Heart left ventricle (tissue), 13 donors: ENCODE data around the gene PCBP3.

Experiments
- CTCF ChIP-seq, 12 donors: fragments of 200-600 bp; sonication (generic) in 4 of 12; IDR thresholded peaks; one replicate each; pipeline versions ENCODE4 v1.5.0 to v1.8.0; 2018 to 2022; ENCODE audit warnings: antibody characterized with exemption in 12 of 12, mild to moderate bottlenecking in 5 of 12
- POLR2A ChIP-seq, 2 donors: fragments of 450-650 bp; IDR thresholded peaks; one replicate each; pipeline ENCODE4 v1.6.1; 2017; ENCODE audit warnings: antibody characterized with exemption in 2 of 2, mild to moderate bottlenecking in 2 of 2, moderate library complexity in 2 of 2
- donor health status: ischemic (EF 13 %, LVEDD 7.1; RV severe dilation, severe dysfunction).
- donor health status: DM: no; HTN: yes; CAD: no.
- donor health status: DM: no; HTN: no; CAD: no.
- donor health status: ischemic (EF 25% LVEDD 6.9; RV normal size, moderate dysfunction).
- donor health status: ischemic (EF 25% LVEDD 5.7; RV mildly dilated, moderate dysfunction).
- donor health status: ischemic (EF 35%, LVEDD 5.7; RV mildly dilated, moderate dysfunction).
- donor health status: nonischemic (EF 11% LVEDD 7.7; RV severe dilation, severe dysfunction).
- donor health status: DM: yes; HTN: yes; CAD: no.
- donor health status: PGD.
- donor health status: ischemic (EF 29% LVEDD 5.4; RV normal size, mild dysfunction).
- donor health status: nonischemic (EF 23%, LVEDD 6.1; RV moderate dilation, normal function).

DNA sequence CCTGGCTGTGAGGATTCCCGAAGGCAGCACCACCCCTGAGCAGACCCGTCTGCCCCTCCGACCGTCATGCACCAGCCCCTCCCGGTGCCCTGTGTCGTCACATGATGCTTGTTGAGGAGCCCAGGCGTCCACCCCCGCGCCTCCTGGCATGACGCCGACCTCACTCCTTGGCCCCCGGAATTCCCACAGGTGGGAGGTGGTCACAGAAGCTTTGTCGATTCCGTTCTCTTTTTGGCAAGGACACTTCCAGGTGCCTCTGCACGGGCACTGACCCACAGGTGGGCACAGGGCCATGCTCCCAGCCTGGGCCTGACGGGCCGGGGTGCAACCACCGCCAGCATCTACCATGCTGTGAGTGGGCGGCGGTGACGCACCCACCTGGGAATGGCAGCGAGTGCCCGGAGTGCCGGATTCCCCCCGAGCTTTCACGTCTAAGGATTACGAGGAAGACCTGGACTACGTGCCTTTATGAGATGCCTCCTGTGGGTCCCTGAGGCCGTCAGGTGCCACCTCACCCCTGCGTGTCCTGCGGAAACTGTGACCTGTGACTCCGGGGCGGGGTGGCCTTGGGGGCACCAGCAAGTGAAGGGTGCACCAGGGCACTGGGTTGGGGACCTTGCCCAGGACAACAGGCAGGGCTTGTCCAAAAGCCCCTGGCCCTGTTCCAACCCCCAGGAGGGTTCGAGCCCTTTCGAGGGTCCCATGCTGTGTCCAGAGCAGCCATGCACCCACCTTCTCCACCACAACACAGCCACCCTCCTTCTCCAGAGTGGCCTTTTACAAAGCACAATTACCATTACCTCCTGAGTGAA lies 306.6 kb downstream of the PCBP3 start:
- TF ChIP-seq POLR2A (IDR thresholded peaks at IDR 0.05): no peak
- TF ChIP-seq CTCF (IDR thresholded peaks at IDR 0.05): no peak
